HEK293 (cell line): ENCODE results near the gene DDIT3.

ENCODE experiments used
- CTCF ChIA-PET: fragments of 350-600 bp; formaldehyde crosslinking; extraction: SDS; loops from one replicate; lab custom pipeline; 2021; ENCODE audit warnings: antibody characterized with exemption; lab: Yijun Ruan, JAX
- POLR2A ChIA-PET: fragments of 300-600 bp; formaldehyde crosslinking; extraction: SDS; loops from one replicate; lab custom pipeline; 2020; ENCODE audit warnings: antibody characterized with exemption, inconsistent platforms; lab: Yijun Ruan, JAX
- H3K27ac ChIP-seq: fragments of 200-500 bp; sonication (Bioruptor generic); 2 replicates; pipeline ENCODE4 v1.5.1; 2014; ENCODE audit warnings: low read depth, low read length, control low read depth, inconsistent platforms; ENCODE audit errors: extremely low read depth
- H3K36me3 ChIP-seq, 2 experiments: fragments of 200-500 bp in 1 of 2; sonication (Bioruptor generic) in 1 of 2; 1 replicate in 1 of 2; 2 replicates in 1 of 2; pipeline ENCODE4 v1.5.1; 2014 to 2017; ENCODE audit warnings: inconsistent platforms in 2 of 2, low read length in 2 of 2; ENCODE audit not compliant: control insufficient read depth in 2 of 2, insufficient read depth in 1 of 2
- H3K4me1 ChIP-seq: fragments of 200-500 bp; sonication (Bioruptor generic); 2 replicates; pipeline ENCODE4 v1.5.1; 2014; ENCODE audit warnings: mild to moderate bottlenecking, low read length, inconsistent platforms; ENCODE audit not compliant: control insufficient read depth, insufficient read depth
- H3K4me3 ChIP-seq: 2 replicates; pipeline ENCODE4 v1.5.1; 2011; ENCODE audit warnings: low read depth, mild to moderate bottlenecking, control low read depth, low read length, moderate library complexity
- H3K9me3 ChIP-seq: fragments of 200-500 bp; sonication (Bioruptor generic); 2 replicates; pipeline ENCODE4 v1.5.1; 2014; ENCODE audit warnings: low read depth, low read length, inconsistent platforms; ENCODE audit not compliant: control insufficient read depth, insufficient read depth
- CTCF ChIP-seq: fragments of 450-650 bp; formaldehyde crosslinking; IDR thresholded peaks from 2 replicates; pipeline ENCODE4 v1.5.1; 2016; ENCODE audit warnings: missing biosample characterization, missing genetic modification characterization
- IKZF3 ChIP-seq: fragments of 450-650 bp; IDR thresholded peaks from 2 replicates; pipeline ENCODE4 v1.5.0; 2018; ENCODE audit warnings: missing biosample characterization, mild to moderate bottlenecking, missing genetic modification characterization, moderate library complexity
- PBX3 ChIP-seq: sonication (generic); formaldehyde crosslinking; IDR thresholded peaks from 2 replicates; pipeline ENCODE4 v1.8.1; 2022; ENCODE audit warnings: mild to moderate bottlenecking, moderate library complexity, missing genetic modification reagents
- PRDM1 ChIP-seq: fragments of 450-650 bp; formaldehyde crosslinking; IDR thresholded peaks from 2 replicates; pipeline ENCODE4; 2016; ENCODE audit warnings: missing biosample characterization, missing genetic modification characterization
- ZBTB21 ChIP-seq: fragments of 450-650 bp; formaldehyde crosslinking; IDR thresholded peaks from 2 replicates; pipeline ENCODE4 v1.5.1; 2017; ENCODE audit warnings: missing biosample characterization, missing genetic modification characterization
- ZBTB49 ChIP-seq: fragments of 450-650 bp; formaldehyde crosslinking; IDR thresholded peaks from 2 replicates; pipeline ENCODE4 v1.5.1; 2016; ENCODE audit warnings: missing biosample characterization, missing genetic modification characterization, low read depth
- ZBTB8A ChIP-seq: fragments of 450-650 bp; formaldehyde crosslinking; IDR thresholded peaks from 2 replicates; pipeline ENCODE4 v1.5.1; 2016; ENCODE audit warnings: missing biosample characterization, missing genetic modification characterization
- ZNF112 ChIP-seq: fragments of 450-650 bp; formaldehyde crosslinking; IDR thresholded peaks from 2 replicates; pipeline ENCODE4 v1.5.0; 2017; ENCODE audit warnings: missing biosample characterization, missing genetic modification characterization
- ZNF266 ChIP-seq: fragments of 450-650 bp; formaldehyde crosslinking; IDR thresholded peaks from 2 replicates; pipeline ENCODE4 v1.5.1; 2016; ENCODE audit warnings: missing biosample characterization, missing genetic modification characterization, low read depth
- ZNF501 ChIP-seq: fragments of 450-650 bp; formaldehyde crosslinking; IDR thresholded peaks from 2 replicates; pipeline ENCODE4 v1.5.1; 2016; ENCODE audit warnings: missing biosample characterization, missing genetic modification characterization
- ZNF518A ChIP-seq: fragments of 450-650 bp; formaldehyde crosslinking; conservative IDR thresholded peaks from 2 replicates; pipeline ENCODE4 v1.5.1; 2016; ENCODE audit warnings: low read depth, missing biosample characterization, missing genetic modification characterization
- ZNF544 ChIP-seq: fragments of 450-650 bp; formaldehyde crosslinking; IDR thresholded peaks from 2 replicates; pipeline ENCODE4 v1.5.0; 2017; ENCODE audit warnings: missing biosample characterization, missing genetic modification characterization
- ZNF76 ChIP-seq: fragments of 450-650 bp; formaldehyde crosslinking; IDR thresholded peaks from 2 replicates; pipeline ENCODE4; 2016; ENCODE audit warnings: low read depth, missing biosample characterization, missing genetic modification characterization, borderline replicate concordance
- ZNF777 ChIP-seq: fragments of 450-650 bp; formaldehyde crosslinking; IDR thresholded peaks from 2 replicates; pipeline ENCODE4 v1.5.1; 2017; ENCODE audit warnings: missing biosample characterization, missing genetic modification characterization, borderline replicate concordance

The DDIT3 gene

GRCh38 chr12:57498132-57498502 lies 22.2 kb downstream of the DDIT3 start (continued):
- TF ChIP-seq ZNF518A (no peak), IKZF3 (no peak), ZBTB21 (tag by site-specific recombination) (no peak), PRDM1 (tag by site-specific recombination) (no peak), ZNF112 (tag by site-specific recombination) (no peak), ZNF76 (no peak), CTCF (tag by site-specific recombination) (no peak), ZBTB49 (tag by site-specific recombination) (no peak), PBX3 (CRISPR knock-in tag) (no peak), ZNF544 (tag by site-specific recombination) (no peak), ZNF501 (tag by site-specific recombination) (no peak), ZBTB8A (tag by site-specific recombination) (no peak), ZNF777 (no peak)

GRCh38 chr12:57497223-57498131 lies 22.8 kb downstream of the DDIT3 start:
- POLR2A ChIA-PET, result interaction anchor here (0.6 to 2.3 kb wide), 5 partner anchors 9 to 42 kb away, joined by 3 to 8 read pairs (median 4); partner anchors contain the start of genes INHBE and MARS1
- 0 out of 2 replicates have a peak overlapping the region, but pooled peaks have one; percentile 24 for H3K27ac ChIP-seq
- H3K36me3 ChIP-seq, result peaks cover 63 to 69% of the 10 kb centered on the region in 2 experiments
- CTCF ChIA-PET, result interaction anchor here (0.6 to 0.7 kb wide), 4 partner anchors 10 to 148 kb away, joined by 3 to 4 read pairs (median 4); no protein-coding TSS in a partner anchor
- no peaks in the 10 kb centered on the region for H3K4me1 ChIP-seq
- no peak overlapping the region for H3K4me3 ChIP-seq
- no peak for TF ChIP-seq ZNF266
- 0 out of 2 replicates have a peak, but pooled peaks have one; percentile 27 for TF ChIP-seq PRDM1 (tag by site-specific recombination)
- H3K9me3 ChIP-seq, result no peaks in the 10 kb centered on the region
